ENCODE data around the gene METTL26. TPM values are rescaled to one million over a fixed set of nuclear protein-coding genes. Genes with fewer than 3 reads are reported as not detected.

The METTL26 gene
- total and polyA plus RNA-seq, 2 experiments from 2014 or later: 77.9 to 155 TPM

DNA sequence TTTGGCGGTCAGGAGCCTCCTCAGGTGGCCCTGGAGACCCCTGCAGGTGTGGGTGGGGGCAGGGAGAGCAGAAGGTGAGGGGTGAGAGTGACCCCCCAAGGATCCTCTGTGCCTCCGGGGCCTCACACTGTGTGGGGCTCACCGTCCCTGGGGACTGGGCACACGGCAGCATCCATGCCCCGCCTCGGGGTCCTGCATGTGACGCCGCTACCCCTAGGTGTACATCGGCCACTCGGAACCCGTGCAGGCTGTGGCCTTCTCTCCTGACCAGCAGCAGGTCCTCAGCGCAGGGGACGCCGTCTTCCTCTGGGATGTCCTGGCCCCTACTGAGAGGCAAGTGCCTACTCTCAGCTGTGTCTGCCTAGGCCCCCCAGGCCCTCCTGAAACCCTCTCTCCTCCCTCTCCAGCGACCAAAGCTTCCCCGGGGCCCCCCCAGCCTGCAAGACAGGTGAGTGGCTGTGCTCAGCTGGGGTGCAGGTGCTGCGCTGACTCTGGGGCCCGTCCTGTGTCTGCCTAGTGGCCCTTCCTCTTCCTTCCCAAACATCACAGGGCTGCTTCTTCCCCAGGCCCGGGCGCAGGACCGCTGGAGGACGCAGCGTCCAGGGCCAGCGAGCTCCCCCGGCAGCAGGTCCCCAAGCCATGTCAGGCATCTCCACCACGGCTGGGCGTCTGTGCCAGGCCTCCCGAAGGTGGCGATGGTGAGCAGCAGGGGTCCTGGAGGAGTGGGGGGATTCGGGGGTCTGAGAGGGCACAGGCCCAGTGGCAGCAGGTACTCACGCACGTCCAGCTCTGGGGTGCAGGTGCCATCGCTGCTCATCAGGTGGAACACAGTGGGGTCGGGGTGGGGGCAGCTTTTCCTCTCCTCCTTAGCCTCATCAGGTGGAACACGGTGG is 22.8 kb upstream of the METTL26 start:
- H3K36me3 ChIP-seq (replicated peaks; ENCODE audit: insufficient read depth, low read depth): no peaks in the 10 kb centered on the region
- H3K4me3 ChIP-seq: no peak overlapping the region
- H3K79me2 ChIP-seq: no peaks in the 10 kb centered on the region
- DNase-seq (ENCODE audit: low spot score): no peak
- H3K9me3 ChIP-seq (ENCODE audit: low read depth): no peaks in the 10 kb centered on the region
- no peak overlapping the region for H2AFZ ChIP-seq
- H3K4me2 ChIP-seq: no peak overlapping the region
- 95% methylated on average over 32 of the region's 35 CpGs for WGBS (ENCODE audit: low lambda C conversion rate, missing lambda C conversion rate)
- H4K20me1 ChIP-seq (ENCODE audit: insufficient read depth, poor library complexity, severe bottlenecking): no peaks in the 10 kb centered on the region
- TF ChIP-seq EZH2phosphoT487 (IDR thresholded peaks at IDR 0.05; ENCODE audit: low read depth, severe bottlenecking, unreplicated experiment) (no peak), EZH2 (IDR thresholded peaks at IDR 0.05; ENCODE audit: borderline replicate concordance) (no peak)
- TF ChIP-seq, protein P1, sequence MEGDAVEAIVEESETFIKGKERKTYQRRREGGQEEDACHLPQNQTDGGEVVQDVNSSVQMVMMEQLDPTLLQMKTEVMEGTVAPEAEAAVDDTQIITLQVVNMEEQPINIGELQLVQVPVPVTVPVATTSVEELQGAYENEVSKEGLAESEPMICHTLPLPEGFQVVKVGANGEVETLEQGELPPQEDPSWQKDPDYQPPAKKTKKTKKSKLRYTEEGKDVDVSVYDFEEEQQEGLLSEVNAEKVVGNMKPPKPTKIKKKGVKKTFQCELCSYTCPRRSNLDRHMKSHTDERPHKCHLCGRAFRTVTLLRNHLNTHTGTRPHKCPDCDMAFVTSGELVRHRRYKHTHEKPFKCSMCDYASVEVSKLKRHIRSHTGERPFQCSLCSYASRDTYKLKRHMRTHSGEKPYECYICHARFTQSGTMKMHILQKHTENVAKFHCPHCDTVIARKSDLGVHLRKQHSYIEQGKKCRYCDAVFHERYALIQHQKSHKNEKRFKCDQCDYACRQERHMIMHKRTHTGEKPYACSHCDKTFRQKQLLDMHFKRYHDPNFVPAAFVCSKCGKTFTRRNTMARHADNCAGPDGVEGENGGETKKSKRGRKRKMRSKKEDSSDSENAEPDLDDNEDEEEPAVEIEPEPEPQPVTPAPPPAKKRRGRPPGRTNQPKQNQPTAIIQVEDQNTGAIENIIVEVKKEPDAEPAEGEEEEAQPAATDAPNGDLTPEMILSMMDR (IDR thresholded peaks at IDR 0.05; ENCODE audit: poor library complexity): no peak
- H3K27ac ChIP-seq: no peak overlapping the region
- H3K27me3 ChIP-seq: no peaks in the 10 kb centered on the region
- peaks cover 3% of the 10 kb centered on the region for H3K4me1 ChIP-seq (ENCODE audit: insufficient read depth)
- H3K9me2 ChIP-seq (replicated peaks; ENCODE audit: insufficient read depth): no peaks in the 10 kb centered on the region

DNA sequence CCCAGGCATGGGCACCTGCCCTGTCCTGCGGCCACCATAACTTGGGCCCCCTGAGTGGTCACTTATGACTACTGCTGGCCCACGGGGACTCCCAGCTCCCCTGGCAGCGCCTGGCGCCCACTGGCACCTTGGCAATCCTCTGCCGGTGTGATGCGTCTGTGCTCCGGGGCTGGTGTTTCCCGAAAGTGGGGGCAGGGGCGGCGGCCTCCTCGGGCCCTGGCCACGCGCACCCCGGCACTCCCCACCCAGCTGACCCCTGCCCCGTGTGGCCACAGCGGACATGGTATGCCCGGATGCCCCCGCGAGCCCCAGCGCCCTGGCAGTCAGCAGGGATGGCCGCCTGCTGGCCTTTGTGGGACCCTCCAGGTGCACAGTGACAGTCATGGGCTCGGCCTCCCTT is 21.4 kb upstream of the METTL26 start:
- Histone ChIP-seq H3K4me3 (no peak overlapping the region), H3K4me1 (ENCODE audit: insufficient read depth) (peaks cover 3% of the 10 kb centered on the region), H3K4me2 (no peak overlapping the region), H3K36me3 (replicated peaks; ENCODE audit: insufficient read depth, low read depth) (no peaks in the 10 kb centered on the region), H3K27me3 (no peaks in the 10 kb centered on the region), H3K27ac (no peak overlapping the region), H3K79me2 (no peaks in the 10 kb centered on the region), H3K9me3 (ENCODE audit: low read depth) (no peaks in the 10 kb centered on the region), H3K9me2 (replicated peaks; ENCODE audit: insufficient read depth) (no peaks in the 10 kb centered on the region), H2AFZ (no peak overlapping the region), H4K20me1 (ENCODE audit: insufficient read depth, poor library complexity, severe bottlenecking) (no peaks in the 10 kb centered on the region)
- 98% methylated on average over 19 of the region's 22 CpGs for WGBS (ENCODE audit: low lambda C conversion rate, missing lambda C conversion rate)
- DNase-seq (ENCODE audit: low spot score): no peak
- TF ChIP-seq, protein P1 (IDR thresholded peaks at IDR 0.05; ENCODE audit: poor library complexity): no peak
- no peak for TF ChIP-seq EZH2 (IDR thresholded peaks at IDR 0.05; ENCODE audit: borderline replicate concordance)
- no peak for TF ChIP-seq EZH2phosphoT487 (IDR thresholded peaks at IDR 0.05; ENCODE audit: low read depth, severe bottlenecking, unreplicated experiment)

- Histone ChIP-seq H3K27me3 (no peaks in the 10 kb centered on the region), H3K27ac (no peak overlapping the region), H3K4me3 (no peak overlapping the region), H3K36me3 (replicated peaks; ENCODE audit: insufficient read depth, low read depth) (no peaks in the 10 kb centered on the region), H3K4me1 (ENCODE audit: insufficient read depth) (peaks cover 5% of the 10 kb centered on the region), H4K20me1 (ENCODE audit: insufficient read depth, poor library complexity, severe bottlenecking) (no peaks in the 10 kb centered on the region), H3K9me2 (replicated peaks; ENCODE audit: insufficient read depth) (no peaks in the 10 kb centered on the region), H3K9me3 (ENCODE audit: low read depth) (no peaks in the 10 kb centered on the region), H3K4me2 (no peak overlapping the region), H2AFZ (no peak overlapping the region), H3K79me2 (no peaks in the 10 kb centered on the region)
- 91% methylated on average over 12 of the region's 12 CpGs for WGBS (ENCODE audit: low lambda C conversion rate, missing lambda C conversion rate)
- TF ChIP-seq EZH2 (IDR thresholded peaks at IDR 0.05; ENCODE audit: borderline replicate concordance) (no peak), EZH2phosphoT487 (IDR thresholded peaks at IDR 0.05; ENCODE audit: low read depth, severe bottlenecking, unreplicated experiment) (no peak)
- TF ChIP-seq, protein P1 (IDR thresholded peaks at IDR 0.05; ENCODE audit: poor library complexity): no peak
- no peak for DNase-seq (ENCODE audit: low spot score)
These were observed 17.9 kb upstream of the METTL26 start for GRCh38 chr16:654034-654433.
